HFFc6 (cell line): ENCODE results near the gene CCDC158. TPM values are rescaled to one million over a fixed set of nuclear protein-coding genes. Genes with fewer than 3 reads are reported as not detected.
A peak's percentile ranks its signal among the peaks of the same experiment; 100 is the strongest.

Source experiments
- DNase-seq: peaks from one replicate; pipeline ENCODE4 v3.0.0-alpha.2; 2018
- H3K27ac Mint-ChIP-seq: 2 replicates; pipeline ENCODE4 v1.8.0; 2020; ENCODE audit warnings: mild to moderate bottlenecking, mixed read lengths
- H3K27me3 Mint-ChIP-seq: 2 replicates; pipeline ENCODE4 v1.8.0; 2021; ENCODE audit warnings: mild to moderate bottlenecking, moderate library complexity, mixed read lengths; ENCODE audit not compliant: insufficient read depth
- H3K36me3 Mint-ChIP-seq: 2 replicates; pipeline ENCODE4 v1.8.0; 2021; ENCODE audit warnings: low read depth, mixed read lengths
- H3K4me1 Mint-ChIP-seq: 2 replicates; pipeline ENCODE4 v1.8.0; 2020; ENCODE audit warnings: low read depth, mixed read lengths
- H3K4me3 Mint-ChIP-seq: 2 replicates; pipeline ENCODE4 v1.8.0; 2020; ENCODE audit warnings: mild to moderate bottlenecking, moderate library complexity, mixed read lengths
- H3K9me3 Mint-ChIP-seq: 2 replicates; pipeline ENCODE4 v1.8.0; 2020; ENCODE audit warnings: mild to moderate bottlenecking, mixed read lengths
- total RNA-seq, 6 experiments: library from RNA; stranded (reverse); fragmentation: NEBNext Ultra II Directional; extraction: Animal tissue kit (Norgen Biotek cat#: 25700); gene quantifications; 2 replicates in 1 of 6; 3 replicates in 5 of 6; pipeline ENCODE4 v1.2.3, GENCODE V29; 2021
- TF ChIP-seq, protein P1 (sequence below): fragments of 200-600 bp; sonication (generic); IDR thresholded peaks from 2 replicates; pipeline ENCODE4 v1.5.0; 2021; ENCODE audit warnings: antibody characterized with exemption, mild to moderate bottlenecking

CCDC158 gene
- total RNA-seq, 6 experiments from 2014 or later: 0.05 TPM; not detected in 5

DNA sequence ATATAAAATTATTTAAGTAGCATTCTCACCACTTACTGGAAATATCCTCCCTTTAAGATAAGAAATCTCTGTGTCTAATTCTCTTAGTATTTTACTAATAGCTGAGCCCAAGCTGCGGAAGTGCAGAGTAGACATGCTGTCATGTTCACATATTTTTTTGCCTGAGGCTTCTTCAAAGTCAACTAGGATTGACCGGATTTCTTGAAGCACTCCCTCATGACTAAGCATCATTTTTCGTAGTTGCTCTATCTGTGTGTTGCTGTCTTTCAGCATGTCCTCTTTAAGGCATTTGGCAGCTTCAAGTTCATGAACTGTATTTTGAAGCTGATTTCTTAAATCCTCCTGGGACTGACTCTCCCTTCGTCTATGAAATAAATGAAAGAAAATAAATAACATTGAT lies 36.9 kb downstream of the CCDC158 start:
- peak; percentile 8 for DNase-seq
- H3K27me3 Mint-ChIP-seq: peaks cover 9% of the 10 kb centered on the region
- no peak overlapping the region for H3K27ac Mint-ChIP-seq
- TF ChIP-seq, protein P1, sequence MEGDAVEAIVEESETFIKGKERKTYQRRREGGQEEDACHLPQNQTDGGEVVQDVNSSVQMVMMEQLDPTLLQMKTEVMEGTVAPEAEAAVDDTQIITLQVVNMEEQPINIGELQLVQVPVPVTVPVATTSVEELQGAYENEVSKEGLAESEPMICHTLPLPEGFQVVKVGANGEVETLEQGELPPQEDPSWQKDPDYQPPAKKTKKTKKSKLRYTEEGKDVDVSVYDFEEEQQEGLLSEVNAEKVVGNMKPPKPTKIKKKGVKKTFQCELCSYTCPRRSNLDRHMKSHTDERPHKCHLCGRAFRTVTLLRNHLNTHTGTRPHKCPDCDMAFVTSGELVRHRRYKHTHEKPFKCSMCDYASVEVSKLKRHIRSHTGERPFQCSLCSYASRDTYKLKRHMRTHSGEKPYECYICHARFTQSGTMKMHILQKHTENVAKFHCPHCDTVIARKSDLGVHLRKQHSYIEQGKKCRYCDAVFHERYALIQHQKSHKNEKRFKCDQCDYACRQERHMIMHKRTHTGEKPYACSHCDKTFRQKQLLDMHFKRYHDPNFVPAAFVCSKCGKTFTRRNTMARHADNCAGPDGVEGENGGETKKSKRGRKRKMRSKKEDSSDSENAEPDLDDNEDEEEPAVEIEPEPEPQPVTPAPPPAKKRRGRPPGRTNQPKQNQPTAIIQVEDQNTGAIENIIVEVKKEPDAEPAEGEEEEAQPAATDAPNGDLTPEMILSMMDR: no peak
- H3K9me3 Mint-ChIP-seq: peaks cover 4% of the 10 kb centered on the region
- H3K4me1 Mint-ChIP-seq: peaks cover 34% of the 10 kb centered on the region
- no peak overlapping the region for H3K4me3 Mint-ChIP-seq
- H3K36me3 Mint-ChIP-seq: no peaks in the 10 kb centered on the region; the same call in 1 of the 2 replicates

DNA sequence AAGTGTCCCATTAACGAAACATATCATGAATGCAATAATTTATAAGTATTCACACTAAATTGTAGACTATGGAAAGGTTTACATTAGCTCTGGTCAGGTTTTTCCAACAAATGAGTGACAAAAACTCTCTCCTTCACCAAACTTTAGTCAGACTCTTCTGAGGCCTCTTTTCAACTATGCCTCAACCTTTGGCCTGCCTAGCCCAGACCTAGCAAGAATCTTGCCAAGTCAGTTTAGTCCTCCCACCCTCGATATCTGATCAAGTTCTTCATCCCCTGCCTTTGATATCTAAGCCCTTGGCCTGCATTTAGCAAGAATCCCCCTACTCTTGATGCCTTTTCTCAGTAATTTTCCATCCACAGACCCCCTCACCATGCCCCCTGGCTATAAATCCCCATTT lies 37.9 kb downstream of the CCDC158 start:
- TF ChIP-seq, protein P1: no peak
- Mint-ChIP-seq H3K4me3 (no peak overlapping the region), H3K9me3 (peaks cover 4% of the 10 kb centered on the region), H3K27me3 (peaks cover 5% of the 10 kb centered on the region), H3K4me1 (peaks cover 30% of the 10 kb centered on the region), H3K36me3 (no peaks in the 10 kb centered on the region; the same call in 1 of the 2 replicates), H3K27ac (no peak overlapping the region)
- no peak for DNase-seq

DNA sequence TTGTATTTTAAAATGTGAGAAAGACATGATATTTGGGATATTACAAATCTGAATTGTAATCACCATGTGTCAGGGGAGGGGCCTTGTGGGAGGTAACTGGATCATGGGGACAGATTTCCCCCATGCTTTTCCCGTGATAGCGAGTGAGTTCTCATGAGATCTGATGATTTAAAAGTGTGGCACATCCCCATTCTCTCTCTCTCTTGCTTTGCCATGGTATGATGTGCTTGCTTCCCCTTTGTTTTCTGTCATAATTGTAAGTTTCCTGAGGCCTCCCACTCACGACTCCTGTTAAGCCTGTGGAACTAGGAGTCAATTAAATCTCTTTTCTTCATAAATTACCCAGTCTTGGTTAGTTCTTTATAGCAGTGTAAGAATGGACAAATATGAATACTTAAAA lies 39.0 kb downstream of the CCDC158 start:
- H3K27ac Mint-ChIP-seq: no peak overlapping the region
- H3K27me3 Mint-ChIP-seq: peaks cover 5% of the 10 kb centered on the region
- H3K4me3 Mint-ChIP-seq: no peak overlapping the region
- TF ChIP-seq, protein P1: no peak
- peaks cover 38% of the 10 kb centered on the region for H3K4me1 Mint-ChIP-seq
- DNase-seq: no peak
- H3K36me3 Mint-ChIP-seq: no peaks in the 10 kb centered on the region; the same call in 1 of the 2 replicates
- H3K9me3 Mint-ChIP-seq: peaks cover 4% of the 10 kb centered on the region

DNA sequence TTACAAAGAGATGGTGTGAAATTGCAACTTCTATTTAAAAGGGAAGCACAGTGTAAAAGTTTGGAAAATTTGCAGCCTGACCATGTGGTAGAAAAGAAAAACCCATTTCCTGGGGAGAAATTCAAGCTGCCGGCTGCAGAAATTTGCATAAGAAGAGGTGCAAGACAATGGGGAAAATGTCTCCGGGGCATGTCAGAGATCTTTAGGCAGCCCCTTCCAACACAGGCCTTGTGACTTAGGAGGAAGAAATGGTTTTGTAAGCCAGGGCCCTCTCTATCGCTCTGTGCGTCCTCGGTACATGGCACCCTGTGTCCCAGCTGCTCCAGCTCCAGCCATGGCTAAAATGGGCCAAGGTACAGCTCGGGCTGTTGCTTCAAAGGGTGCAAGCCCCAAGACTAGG lies 40.4 kb downstream of the CCDC158 start:
- no peak for DNase-seq
- Mint-ChIP-seq H3K27me3 (peaks cover 1% of the 10 kb centered on the region), H3K4me3 (no peak overlapping the region), H3K27ac (no peak overlapping the region), H3K4me1 (peaks cover 32% of the 10 kb centered on the region; the same call in 1 of the 2 replicates), H3K36me3 (no peaks in the 10 kb centered on the region; the same call in 1 of the 2 replicates), H3K9me3 (peaks cover 4% of the 10 kb centered on the region)
- TF ChIP-seq, protein P1: no peak

DNA sequence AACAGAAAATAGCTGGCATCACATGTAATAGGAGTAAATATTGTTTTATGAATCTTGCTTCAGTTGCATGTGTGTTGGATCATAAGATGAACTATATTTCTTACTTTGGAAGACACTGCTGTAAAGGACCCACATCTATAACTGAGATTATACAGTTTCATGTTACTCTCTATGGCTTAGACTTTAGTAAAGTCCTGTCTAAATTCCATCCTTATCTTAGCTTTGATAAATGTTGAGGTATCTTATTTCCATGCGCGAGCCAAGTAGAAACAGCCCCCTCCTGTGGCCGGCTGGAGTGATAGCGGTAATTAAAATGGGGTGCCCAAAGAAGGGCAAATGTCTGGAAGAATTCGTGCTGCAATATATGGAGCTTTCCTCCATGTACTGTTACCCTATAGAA lies 43.0 kb downstream of the CCDC158 start:
- H3K27me3 Mint-ChIP-seq: no peaks in the 10 kb centered on the region; the same call in none of the 2 replicates
- peaks cover 31% of the 10 kb centered on the region for H3K4me1 Mint-ChIP-seq
- H3K27ac Mint-ChIP-seq: no peak overlapping the region
- H3K36me3 Mint-ChIP-seq: no peaks in the 10 kb centered on the region; the same call in 1 of the 2 replicates
- TF ChIP-seq, protein P1: peak; percentile 81
- peaks cover 4% of the 10 kb centered on the region for H3K9me3 Mint-ChIP-seq
- H3K4me3 Mint-ChIP-seq: no peak overlapping the region
- DNase-seq: no peak

DNA sequence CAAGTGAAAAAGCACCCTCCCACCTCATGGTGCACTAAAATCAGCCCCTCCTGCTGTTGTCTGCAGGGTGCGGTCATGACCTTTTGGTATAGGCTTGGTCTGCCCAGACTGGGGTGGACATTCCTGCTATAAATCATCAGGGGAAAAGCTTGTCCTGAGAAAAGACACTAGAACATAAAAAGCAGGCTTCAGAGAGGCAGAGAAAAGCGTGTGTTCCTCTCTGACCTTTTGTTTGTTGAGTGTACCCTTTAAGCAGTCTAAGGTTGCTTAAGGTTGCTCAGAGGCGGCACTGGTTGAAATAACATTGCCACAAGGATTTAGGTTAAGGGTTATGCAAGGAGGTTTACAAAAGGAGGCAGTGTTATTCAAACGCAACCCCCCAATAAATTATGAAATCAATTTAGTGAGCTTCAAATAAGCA lies 43.5 kb downstream of the CCDC158 start:
- H3K36me3 Mint-ChIP-seq: no peaks in the 10 kb centered on the region; the same call in 1 of the 2 replicates
- TF ChIP-seq, protein P1: no peak
- H3K9me3 Mint-ChIP-seq: peaks cover 4% of the 10 kb centered on the region
- DNase-seq: no peak
- H3K4me3 Mint-ChIP-seq: no peak overlapping the region
- H3K4me1 Mint-ChIP-seq: peaks cover 31% of the 10 kb centered on the region
- no peaks in the 10 kb centered on the region; the same call in none of the 2 replicates for H3K27me3 Mint-ChIP-seq
- no peak overlapping the region for H3K27ac Mint-ChIP-seq
